ENCODE measurements around the gene CWC27.

CWC27 gene, protein sequence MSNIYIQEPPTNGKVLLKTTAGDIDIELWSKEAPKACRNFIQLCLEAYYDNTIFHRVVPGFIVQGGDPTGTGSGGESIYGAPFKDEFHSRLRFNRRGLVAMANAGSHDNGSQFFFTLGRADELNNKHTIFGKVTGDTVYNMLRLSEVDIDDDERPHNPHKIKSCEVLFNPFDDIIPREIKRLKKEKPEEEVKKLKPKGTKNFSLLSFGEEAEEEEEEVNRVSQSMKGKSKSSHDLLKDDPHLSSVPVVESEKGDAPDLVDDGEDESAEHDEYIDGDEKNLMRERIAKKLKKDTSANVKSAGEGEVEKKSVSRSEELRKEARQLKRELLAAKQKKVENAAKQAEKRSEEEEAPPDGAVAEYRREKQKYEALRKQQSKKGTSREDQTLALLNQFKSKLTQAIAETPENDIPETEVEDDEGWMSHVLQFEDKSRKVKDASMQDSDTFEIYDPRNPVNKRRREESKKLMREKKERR

GRCh38 chr5:64768358-64769312, at the start of gene CWC27, which contains the start of gene SREK1IP1:
Gene CWC27 (plus strand): TSS chr5:64768930. CDS start chr5:64769147, 217 bp downstream.
Gene SREK1IP1 (minus strand): TSS chr5:64768691. CDS start chr5:64768517, 174 bp downstream.
- DNase-seq: peak; percentile 91

- DNase-seq: no peak
These were observed 46.1 kb upstream of the CWC27 start for GRCh38 chr5:64722588-64722987.

- no peak for DNase-seq
These were observed 41.6 kb upstream of the CWC27 start for GRCh38 chr5:64727150-64727549.

DNA sequence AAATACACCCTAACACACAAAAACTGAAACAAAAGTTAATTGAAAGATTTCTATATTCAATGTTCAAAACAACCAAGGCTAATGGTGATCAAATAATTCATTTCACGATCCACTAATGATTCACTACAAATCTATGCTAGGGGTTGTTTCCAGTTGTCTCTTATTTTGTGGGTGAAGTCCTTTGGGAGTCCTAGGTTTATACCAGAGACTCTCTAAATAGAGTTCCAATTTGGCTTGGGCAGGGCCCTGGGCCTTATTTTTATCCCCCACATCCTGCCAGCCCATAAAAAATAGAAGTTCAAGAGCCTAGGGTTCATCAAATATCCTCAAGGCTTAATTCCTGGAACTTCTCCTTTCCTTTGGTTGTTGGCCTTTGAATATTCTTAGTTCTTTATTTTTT, 26.3 kb upstream of the CWC27 start:
- no peak for DNase-seq

GRCh38 chr5:64742821-64743220, 25.9 kb upstream of the CWC27 start:
- no peak for DNase-seq

- DNase-seq: no peak
These were observed 23.8 kb upstream of the CWC27 start for GRCh38 chr5:64744914-64745313.

- DNase-seq: no peak
These were observed 22.3 kb upstream of the CWC27 start for GRCh38 chr5:64746446-64746845.

- no peak for DNase-seq
These were observed 19.3 kb upstream of the CWC27 start for GRCh38 chr5:64749385-64749784.

GRCh38 chr5:64754066-64754465, 14.7 kb upstream of the CWC27 start:
- DNase-seq: no peak

GRCh38 chr5:64758901-64759300, 9.8 kb upstream of the CWC27 start:
- no peak for DNase-seq

- DNase-seq: peak; percentile 93
These were observed 8.6 kb upstream of the CWC27 start for GRCh38 chr5:64759960-64760660.

- peak; percentile 10 for DNase-seq
These were observed 4.7 kb upstream of the CWC27 start for GRCh38 chr5:64763948-64764503.

DNA sequence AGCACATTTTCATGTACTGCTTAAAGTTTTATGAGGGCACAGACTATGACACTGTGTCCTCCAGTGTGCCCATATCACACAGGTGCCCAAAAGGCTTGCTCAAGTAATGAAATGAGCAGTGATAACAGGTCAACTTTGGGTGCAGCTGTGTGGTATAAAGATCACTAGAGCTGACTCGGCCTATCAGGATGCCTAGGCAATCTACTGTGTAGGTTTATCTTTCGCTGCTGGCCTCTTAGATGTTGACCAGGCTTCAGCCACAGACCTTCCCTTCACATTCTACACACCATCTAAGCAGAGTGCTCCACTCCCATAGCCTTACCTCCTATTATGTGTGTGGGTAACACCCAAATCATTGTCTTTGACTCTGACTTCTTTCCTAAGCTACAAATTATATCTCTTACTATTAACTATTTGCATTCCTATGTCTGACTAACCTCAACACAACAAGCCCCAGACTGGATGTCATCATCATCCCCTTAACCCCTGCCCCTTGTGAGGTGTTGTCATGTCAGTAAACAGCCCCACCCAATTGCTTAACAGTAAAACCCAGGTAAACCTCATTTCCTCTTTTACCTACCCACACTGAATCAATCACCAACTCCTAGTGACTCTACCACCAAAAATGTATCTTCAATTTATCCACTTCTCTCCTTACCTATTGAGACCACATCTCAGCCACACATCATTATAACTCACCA, 2.8 kb upstream of the CWC27 start:
- peak; percentile 19 for DNase-seq

DNA sequence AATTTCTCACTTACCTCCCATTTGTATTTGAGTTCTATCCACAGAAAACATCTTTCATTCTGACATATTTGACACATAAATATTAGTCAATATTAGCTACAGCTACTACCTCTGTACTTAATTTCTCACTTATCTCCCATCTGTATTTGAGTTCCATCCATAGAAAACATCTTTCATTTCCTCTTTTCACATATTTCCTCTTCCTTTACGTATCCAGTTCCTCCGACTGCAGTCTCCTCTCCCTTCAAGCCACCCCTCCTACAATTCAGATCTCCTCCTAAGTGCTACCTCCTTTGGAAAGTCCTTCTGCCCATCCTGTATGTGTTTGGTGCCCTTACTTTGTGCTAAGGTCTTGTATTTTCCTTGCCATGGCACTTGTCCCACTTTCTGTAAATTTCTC, 1.8 kb upstream of the CWC27 start:
- no peak for DNase-seq

- no peak for DNase-seq
These were observed 772 bp upstream of the CWC27 start for GRCh38 chr5:64767959-64768357.

- DNase-seq: no peak
These were observed 1.1 kb downstream of the CWC27 start for GRCh38 chr5:64769855-64770254.

GRCh38 chr5:64771736-64772135, 3.0 kb downstream of the CWC27 start:
- no peak for DNase-seq

- no peak for DNase-seq
These were observed 4.8 kb downstream of the CWC27 start for GRCh38 chr5:64773533-64773932.

GRCh38 chr5:64775291-64775690, 6.6 kb downstream of the CWC27 start:
- DNase-seq: no peak

DNA sequence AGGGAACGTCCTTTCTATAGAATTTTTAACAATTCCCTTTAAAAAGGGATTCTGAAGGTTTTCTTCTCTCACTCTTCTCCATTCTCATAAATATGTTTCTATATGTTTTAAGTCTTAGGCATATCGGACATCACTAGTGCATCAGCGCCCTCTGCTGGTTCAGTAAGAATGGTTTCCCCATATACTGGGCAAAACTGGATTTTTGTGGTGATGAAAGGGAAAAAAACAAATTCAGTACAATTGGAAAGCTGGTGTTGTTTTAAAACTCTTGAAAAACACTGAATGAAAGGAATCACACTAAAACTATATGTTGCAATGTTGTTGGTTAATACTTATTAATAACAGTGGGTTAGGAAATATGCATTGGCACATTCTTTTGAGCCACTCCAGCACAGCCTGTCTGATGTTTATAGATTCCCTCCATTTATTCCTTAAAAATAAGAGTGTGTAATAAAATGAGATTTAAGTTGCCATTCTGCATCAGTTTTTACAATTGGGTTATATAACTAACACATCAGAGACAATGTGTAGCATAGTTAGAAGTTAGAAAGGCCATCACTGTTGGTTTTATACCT, 15.8 kb downstream of the CWC27 start:
- DNase-seq: peak; percentile 84

GRCh38 chr5:64786372-64786771, 17.6 kb downstream of the CWC27 start:
- no peak for DNase-seq

DNA sequence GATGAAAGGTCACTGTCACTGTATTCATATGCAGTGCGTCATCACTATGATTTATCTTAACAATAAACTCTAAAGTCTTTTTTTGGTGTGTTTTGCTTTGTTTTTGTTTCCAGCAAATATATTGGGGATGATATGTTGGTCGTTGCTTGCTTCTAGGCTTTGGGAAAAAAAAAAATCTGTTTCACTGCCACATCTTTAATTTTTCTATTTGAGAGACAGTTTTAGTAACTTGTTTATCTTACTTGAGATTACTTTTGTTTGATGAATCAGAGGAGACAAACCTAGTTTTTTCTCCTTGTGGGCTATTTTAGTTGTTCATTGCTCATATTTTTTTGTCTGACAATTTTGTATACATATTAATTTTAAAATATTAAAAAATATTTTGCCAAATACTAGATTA, 19.4 kb downstream of the CWC27 start:
- no peak for DNase-seq

Measured in hematopoietic multipotent progenitor cell treated with erythropoietin and hydrocortisone succinate and interleukin-3 and kit ligand, for 8 days (in vitro differentiated cells).